ENCODE results near the gene MPRIP.

MPRIP gene

GRCh38 chr17:17111401-17112393 is 69.4 kb downstream of the MPRIP start:
- DNase-seq = no peak

DNA sequence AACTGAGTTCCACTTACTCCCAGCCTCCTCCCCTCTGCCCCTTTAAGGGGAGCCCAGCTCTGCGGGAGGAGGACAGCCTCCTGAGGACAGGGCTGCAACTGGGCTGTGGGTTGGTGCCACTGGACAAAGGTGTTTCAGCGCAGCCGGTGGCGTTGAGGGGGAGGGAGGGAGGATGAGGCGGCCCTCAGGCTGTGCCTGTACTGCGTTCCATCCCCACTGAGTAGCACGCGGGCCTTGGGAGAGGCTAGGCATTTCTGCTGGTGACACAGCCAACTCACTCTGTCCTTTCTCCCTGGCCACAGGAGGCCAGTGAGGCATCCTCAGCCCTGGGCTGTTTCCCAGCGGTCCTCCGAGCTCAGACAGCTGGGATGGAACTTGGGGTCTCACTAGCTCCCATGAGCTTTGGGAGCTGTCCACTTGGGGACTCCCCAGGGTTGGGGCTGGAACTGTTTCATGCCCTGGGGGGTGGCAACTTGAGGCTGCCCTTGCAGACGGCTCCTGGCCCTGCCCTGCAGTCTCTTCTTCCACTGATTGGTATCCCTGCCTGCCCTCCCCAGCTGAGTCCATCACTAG is 70.5 kb downstream of the MPRIP start:
- no peak for DNase-seq

- no peak for DNase-seq
Observed at GRCh38 chr17:17114592-17115225, 72.5 kb downstream of the MPRIP start.

DNA sequence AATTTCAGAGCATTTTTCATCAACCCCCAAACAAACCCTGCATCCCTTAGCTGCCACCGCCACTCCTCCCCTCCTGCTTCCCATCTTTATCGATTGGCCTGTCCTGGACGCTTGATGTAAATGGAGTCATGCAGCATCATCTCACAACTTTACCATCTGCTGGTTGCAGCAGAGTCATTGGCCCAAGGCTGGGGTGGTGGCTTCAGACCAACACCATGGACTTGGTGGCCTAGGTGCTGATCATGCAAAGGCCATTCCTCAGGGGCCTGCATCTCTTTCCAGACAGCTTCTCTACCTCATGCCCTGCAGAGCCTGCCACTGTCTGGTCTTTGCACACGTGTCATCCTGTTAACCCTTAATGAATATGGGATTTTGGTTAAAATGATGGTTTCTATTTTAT is 73.4 kb downstream of the MPRIP start:
- no peak for DNase-seq

- DNase-seq = no peak
Observed at GRCh38 chr17:17116406-17116805, 74.1 kb downstream of the MPRIP start.

- DNase-seq = no peak
Observed at GRCh38 chr17:17117923-17118322, 75.7 kb downstream of the MPRIP start.

GRCh38 chr17:17118399-17118798 is 76.1 kb downstream of the MPRIP start:
- DNase-seq = no peak

DNA sequence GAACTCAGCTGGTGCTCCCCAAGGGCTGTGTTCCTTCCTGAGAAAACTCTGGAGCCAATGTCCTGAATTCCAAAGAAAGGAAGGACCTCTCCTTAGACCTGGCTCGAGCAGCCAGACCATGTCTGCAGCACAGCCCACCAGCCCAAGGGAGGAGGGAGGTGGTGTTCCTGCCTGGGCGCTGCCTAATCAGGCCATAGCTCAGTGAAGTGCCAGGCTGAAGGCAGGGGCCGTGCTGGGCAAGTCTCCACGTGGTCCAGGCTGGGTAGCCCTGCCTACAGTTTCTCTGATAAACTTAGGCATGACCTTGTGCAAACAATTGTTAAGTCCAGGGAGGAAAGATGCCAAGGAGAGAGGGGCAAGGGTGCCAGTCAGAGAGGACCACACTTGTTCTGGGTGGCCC is 76.8 kb downstream of the MPRIP start:
- DNase-seq = no peak

- DNase-seq = no peak
Observed at GRCh38 chr17:17119533-17119932, 77.3 kb downstream of the MPRIP start.

DNA sequence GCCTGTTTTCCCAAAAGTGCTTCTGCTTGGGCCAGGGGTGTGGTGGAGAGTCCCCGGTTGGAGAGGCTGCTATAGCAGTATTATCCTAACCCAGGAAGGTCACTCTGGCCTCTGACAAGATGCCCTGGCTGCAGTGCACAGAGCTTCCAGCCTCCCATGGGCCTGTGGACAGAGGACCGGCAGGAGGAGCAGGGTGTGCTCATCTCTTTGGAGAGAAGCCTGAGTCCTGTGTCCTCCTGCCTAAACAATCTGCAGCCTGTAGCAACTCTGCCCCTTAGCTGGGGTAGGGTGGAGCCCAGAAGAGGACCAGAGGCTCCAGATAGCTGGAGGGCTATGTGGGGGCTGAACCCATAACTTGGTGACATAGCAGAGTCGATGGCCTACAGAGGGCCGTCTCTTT is 78.0 kb downstream of the MPRIP start:
- DNase-seq = no peak

DNA sequence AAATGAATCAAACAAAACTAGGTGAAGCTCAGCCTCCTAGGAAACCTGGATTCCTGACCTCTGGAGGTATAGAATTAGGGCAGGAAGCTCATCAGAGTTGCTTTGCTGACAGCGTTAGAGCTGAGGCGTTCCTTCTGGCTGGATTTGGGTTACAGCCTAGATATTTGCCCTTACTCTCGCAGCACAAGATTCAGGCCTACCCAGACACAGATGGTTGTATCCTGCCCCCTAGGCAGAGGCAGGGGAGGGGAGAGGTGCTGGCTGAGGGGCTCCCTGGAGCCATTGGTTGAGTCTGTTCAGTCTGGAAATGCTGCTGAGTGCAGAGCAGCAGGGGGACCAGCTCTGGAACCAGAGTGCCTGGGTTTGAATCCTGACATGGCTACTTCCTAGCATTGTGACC is 78.4 kb downstream of the MPRIP start:
- no peak for DNase-seq

GRCh38 chr17:17121162-17121561 is 78.9 kb downstream of the MPRIP start:
- DNase-seq = no peak

- DNase-seq = no peak
Observed at GRCh38 chr17:17122781-17123483, 80.7 kb downstream of the MPRIP start.

DNA sequence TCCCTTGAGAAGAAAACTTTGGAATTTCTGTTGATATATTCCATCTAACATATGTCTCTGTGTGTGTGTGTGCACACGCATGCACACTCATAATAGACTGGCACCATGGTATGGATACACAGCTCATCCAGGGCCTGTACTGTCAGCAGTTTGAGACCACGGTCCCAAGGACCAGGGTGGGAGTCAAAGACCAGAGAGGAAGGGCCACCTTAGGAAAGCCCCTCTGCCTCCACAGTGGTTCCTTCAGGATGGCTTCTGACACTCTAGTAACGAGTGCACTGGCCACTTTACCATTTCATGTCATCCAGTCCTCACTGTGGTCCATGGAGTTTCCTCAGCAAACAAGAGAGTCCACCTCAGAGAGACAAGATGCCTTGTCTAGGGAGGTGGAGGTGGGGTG is 82.1 kb downstream of the MPRIP start:
- no peak for DNase-seq

DNA sequence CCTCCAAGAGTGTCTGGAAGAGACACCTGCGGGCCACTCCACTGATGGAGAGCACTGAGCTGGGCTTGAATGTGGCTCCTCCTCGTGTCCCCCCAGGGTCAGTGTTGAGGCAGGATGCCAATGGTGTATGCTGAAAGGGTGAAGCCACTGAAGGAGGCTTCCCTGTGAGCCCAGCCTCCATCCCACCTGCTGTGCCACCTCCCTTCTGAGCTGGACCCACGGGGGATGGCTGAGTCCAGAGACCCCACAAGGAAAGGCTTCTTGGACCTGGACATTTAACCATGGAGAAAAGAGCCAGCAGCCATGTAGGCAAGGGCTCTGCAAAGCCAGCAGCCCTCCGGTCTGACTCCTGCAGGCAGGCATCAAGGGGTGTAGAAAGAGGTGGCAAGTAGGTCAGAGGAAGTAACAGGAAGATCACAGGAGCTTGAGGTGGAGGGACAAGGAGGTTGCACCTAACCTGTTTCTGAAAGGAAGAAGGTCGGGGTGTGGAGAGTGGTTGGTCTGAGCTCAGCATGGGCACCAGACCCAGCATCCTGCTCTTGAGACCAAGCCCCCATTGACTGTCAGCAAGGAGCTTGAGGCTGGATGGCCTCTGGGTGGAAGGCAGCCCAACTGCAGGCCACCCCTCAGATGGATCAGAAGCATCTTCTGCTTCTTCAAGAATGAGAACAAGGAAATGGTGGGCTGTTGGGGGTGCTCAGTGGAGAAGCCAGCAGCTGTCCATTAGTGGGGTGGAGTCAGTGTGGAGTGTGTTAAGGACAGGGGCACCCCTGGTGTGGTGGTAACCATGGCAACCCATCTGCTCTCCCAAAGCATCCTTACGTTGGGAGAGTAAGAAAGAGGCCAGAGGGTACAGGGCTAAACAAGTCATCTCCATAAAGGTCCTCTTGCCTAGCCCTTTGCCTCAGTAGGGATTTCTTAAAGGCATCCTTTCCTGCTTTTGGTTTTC is 83.2 kb downstream of the MPRIP start:
- DNase-seq = no peak

GRCh38 chr17:17126131-17127110 is 84.2 kb downstream of the MPRIP start:
- no peak for DNase-seq

DNA sequence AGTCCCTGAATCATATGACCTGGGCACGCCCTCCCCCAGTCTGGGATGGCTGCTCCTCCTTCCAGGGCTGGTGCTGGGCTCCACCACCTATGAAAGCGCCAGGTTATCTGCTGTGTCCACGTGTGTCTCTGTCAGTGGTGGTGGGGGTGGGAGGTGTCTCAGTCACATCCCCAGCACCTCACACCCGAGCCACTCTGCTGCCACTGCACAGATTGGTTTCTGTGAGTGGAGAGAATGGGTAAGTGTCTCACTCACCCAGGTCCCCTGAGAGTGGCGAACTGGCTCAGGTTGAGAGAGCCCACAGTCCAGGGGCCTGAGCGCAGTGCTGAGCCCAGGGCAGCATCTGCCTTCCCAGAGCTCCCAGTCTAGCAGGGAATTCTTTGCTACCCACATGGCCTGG is 84.9 kb downstream of the MPRIP start:
- no peak for DNase-seq

DNA sequence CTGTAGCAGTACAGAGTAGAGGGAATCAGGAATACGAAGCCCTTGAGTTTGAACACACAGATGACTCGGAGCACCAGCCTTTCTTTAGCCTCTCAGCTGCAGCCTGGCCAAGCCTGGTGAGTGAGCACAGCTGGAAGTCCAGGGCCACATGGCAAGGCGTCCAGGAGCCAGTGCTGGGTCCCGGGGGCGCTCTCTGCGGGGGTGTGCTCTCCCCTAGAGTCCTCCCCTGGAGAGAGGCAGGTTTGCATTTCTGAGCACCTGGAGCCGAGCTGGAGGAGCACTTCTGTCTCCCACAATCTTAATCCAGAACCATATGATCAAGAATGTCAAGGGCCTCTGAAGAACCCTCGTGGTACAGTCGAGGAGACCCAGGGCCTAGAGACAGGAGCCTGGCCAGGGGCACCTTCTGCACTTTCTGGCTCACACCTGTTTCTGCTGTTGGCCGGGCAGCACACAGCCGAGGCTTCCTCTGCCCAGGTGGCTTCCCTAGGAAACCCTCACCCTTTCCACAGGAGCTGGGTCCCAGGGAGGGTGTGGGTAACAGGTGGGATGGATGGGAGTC is 85.6 kb downstream of the MPRIP start:
- no peak for DNase-seq

DNA sequence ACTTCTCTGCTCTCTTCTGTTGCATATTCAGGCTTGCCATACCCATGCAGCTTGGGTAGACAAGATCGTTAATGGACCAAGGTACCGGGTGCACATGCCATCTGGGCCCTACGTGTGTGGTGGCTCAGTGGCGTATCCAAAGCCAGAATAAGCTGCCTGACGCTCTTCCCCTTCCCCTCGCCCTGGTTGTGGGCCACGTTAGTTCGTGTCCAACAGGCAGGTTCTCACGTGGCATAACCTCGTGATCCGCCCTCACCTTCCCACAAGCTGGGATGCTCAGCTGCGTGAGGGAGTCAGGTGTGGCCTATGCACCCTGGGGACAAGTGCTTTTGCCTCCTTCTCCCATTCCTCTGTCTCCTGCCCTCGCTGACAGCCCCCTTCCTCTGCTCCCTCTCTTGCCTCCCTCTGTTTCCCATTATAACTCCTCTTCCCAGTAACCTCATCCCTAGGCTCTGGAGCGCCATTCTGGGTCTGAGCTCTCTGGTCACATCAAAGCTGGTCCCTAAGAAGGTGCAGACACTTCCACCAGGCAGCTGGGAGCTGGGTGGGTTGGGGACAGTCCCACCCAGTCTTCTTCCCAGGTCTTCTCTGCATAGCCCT is 86.3 kb downstream of the MPRIP start:
- DNase-seq = no peak

GRCh38 chr17:17129466-17129865 is 87.2 kb downstream of the MPRIP start:
- no peak for DNase-seq

All from NCI-H2107 (cell line).